Psoas muscle (tissue), 8 donors: ENCODE results near the gene ALK. TPM values are rescaled to one million over a fixed set of nuclear protein-coding genes. Genes with fewer than 3 reads are reported as not detected.

Experiments
- ATAC-seq, 4 donors: fragments of 200-7000 bp; cut with Tn5 transposase; one replicate each; pipeline ENCODE4 v1.9.1; 2020; ENCODE audit warnings: moderate library complexity in 3 of 4, mild to moderate bottlenecking in 2 of 4
- DNase-seq, 2 donors: peaks; one replicate each; pipeline ENCODE4 v3.0.0-alpha.2; 2020
- H3K27ac ChIP-seq: fragments of 200-600 bp; one replicate; pipeline ENCODE4 v1.8.0; 2022
- H3K27me3 ChIP-seq, 3 donors: fragments of 200-600 bp in 1 of 3; one replicate each; pipeline versions ENCODE4 v1.6.1 to v1.8.0; 2013 to 2022; ENCODE audit warnings: low read length in 2 of 3, mild to moderate bottlenecking in 2 of 3, moderate library complexity in 1 of 3; ENCODE audit not compliant: insufficient read depth in 3 of 3
- H3K36me3 ChIP-seq, 2 donors: fragments of 200-600 bp in 1 of 2; one replicate each; pipeline versions ENCODE4 v1.6.1 to v1.8.0; 2013 to 2022; ENCODE audit warnings: low read depth in 1 of 2, mild to moderate bottlenecking in 1 of 2, moderate library complexity in 1 of 2; ENCODE audit not compliant: insufficient read depth in 1 of 2
- H3K4me1 ChIP-seq: fragments of 200-600 bp; one replicate; pipeline ENCODE4 v1.8.0; 2022
- H3K4me3 ChIP-seq: fragments of 200-600 bp; one replicate; pipeline ENCODE4 v1.8.0; 2022; ENCODE audit warnings: mild to moderate bottlenecking
- H3K9me3 ChIP-seq: fragments of 200-600 bp; one replicate; pipeline ENCODE4 v1.8.0; 2022
- CTCF ChIP-seq: fragments of 200-600 bp; IDR thresholded peaks from one replicate; pipeline ENCODE4 v1.8.0; 2022; ENCODE audit warnings: antibody characterized with exemption
- WGBS, 3 donors: extraction: QIAGEN DNeasy Blood & Tissue Kit; methylation state at CpG; one replicate each; pipeline versions ENCODE4 v1.1.6 to v1.1.7; 2013; 5-methylcytosine and 5-hydroxymethylcytosine counted together
- intact Hi-C, 2 donors: fragments of 100-400 bp; cut with DNase I; formaldehyde crosslinking; loops; one replicate each; pipeline versions ENCODE4 v1.11.0 to v1.14.2; 2022
- polyA plus RNA-seq, 3 donors: library from polyadenylated mRNA; stranded (reverse); fragments of 200-250 nt; gene quantifications; one replicate each; pipeline ENCODE4 v1.2.3, GENCODE V29; 2013
- total RNA-seq, 4 donors: library from RNA; stranded (reverse); fragmentation: NEBNext Ultra II Directional in 2 of 4; extraction: Animal tissue kit (Norgen Biotek cat#: 25700) in 2 of 4; gene quantifications; one replicate each; pipeline versions ENCODE4 v1.2.1 to v1.2.4, GENCODE V29; 2021 to 2023
- donor health status: healthy with polysubstance abuse.
- donor health status: DM: no; HTN: no; CAD: no; lungs with moderate emphysema.
- donor health status: Bipolar disorder and iron deficiency.
- donor health status: healthy.
- donor health status: DM: yes; HTN: yes; CAD: no.
- donor health status: DM: no; HTN: no; CAD: no.
- donor health status: DM: no; HTN: no; CAD: no.
- donor health status: DM: yes; HTN: yes; CAD: no.

ALK gene
- total and polyA plus RNA-seq, 7 donors: 0.03 to 0.32 (median 0.08) TPM; not detected in 2

- no peaks in the 10 kb centered on the region for H3K36me3 ChIP-seq
- intact Hi-C loops: no loop called here
- DNase-seq (no peak), ATAC-seq (no peak)
- H3K27ac ChIP-seq: no peak overlapping the region
- H3K9me3 ChIP-seq: no peaks in the 10 kb centered on the region
- H3K4me3 ChIP-seq: no peak overlapping the region
- H3K27me3 ChIP-seq: no peaks in the 10 kb centered on the region
- TF ChIP-seq CTCF: no peak
- WGBS, 3 donors: 89 to 90% (median 89%) methylated on average over 2 of the region's 2 CpGs
- no peaks in the 10 kb centered on the region for H3K4me1 ChIP-seq
These were observed 49.8 kb downstream of the ALK start for GRCh38 chr2:29871541-29871940.

GRCh38 chr2:29865512-29865911 is 55.9 kb downstream of the ALK start:
- Histone ChIP-seq H3K27me3 (peaks cover 0 to 10% (median 0%) of the 10 kb centered on the region in 3 donors), H3K4me3 (no peak overlapping the region), H3K36me3 (no peaks in the 10 kb centered on the region), H3K9me3 (no peaks in the 10 kb centered on the region), H3K27ac (no peak overlapping the region), H3K4me1 (no peaks in the 10 kb centered on the region)
- intact Hi-C loops: no loop called here
- DNase-seq (no peak), ATAC-seq (no peak)
- WGBS, 3 donors: 78 to 93% (median 78%) methylated on average over 1 of the region's 1 CpG
- no peak for TF ChIP-seq CTCF

GRCh38 chr2:29864988-29865387 is 56.4 kb downstream of the ALK start:
- Histone ChIP-seq H3K4me3 (no peak overlapping the region), H3K27ac (no peak overlapping the region), H3K4me1 (no peaks in the 10 kb centered on the region), H3K27me3 (peaks cover 0 to 14% (median 0%) of the 10 kb centered on the region in 3 donors), H3K9me3 (no peaks in the 10 kb centered on the region), H3K36me3 (no peaks in the 10 kb centered on the region)
- DNase-seq: no peak
- 0% methylated on average over 1 of the region's 1 CpG for WGBS, 3 donors
- TF ChIP-seq CTCF: no peak
- intact Hi-C loops: no loop called here
- no peak for ATAC-seq

GRCh38 chr2:29855924-29856639 is 65.3 kb downstream of the ALK start:
- DNase-seq (no peak), ATAC-seq (no peak)
- intact Hi-C loops: no loop called here
- Histone ChIP-seq H3K9me3 (no peaks in the 10 kb centered on the region), H3K4me1 (no peaks in the 10 kb centered on the region), H3K27ac (no peak overlapping the region), H3K27me3 (peaks cover 0 to 36% (median 0%) of the 10 kb centered on the region in 3 donors), H3K36me3 (no peaks in the 10 kb centered on the region), H3K4me3 (no peak overlapping the region)
- WGBS, 3 donors: 83 to 93% (median 90%) methylated on average over 7 of the region's 7 CpGs
- no peak for TF ChIP-seq CTCF

GRCh38 chr2:29850794-29851193 is 70.6 kb downstream of the ALK start:
- TF ChIP-seq CTCF: no peak
- no peak overlapping the region for H3K4me3 ChIP-seq
- no peaks in the 10 kb centered on the region for H3K4me1 ChIP-seq
- DNase-seq: no peak
- 85 to 92% (median 90%) methylated on average over 7 of the region's 7 CpGs for WGBS, 3 donors
- H3K36me3 ChIP-seq: no peaks in the 10 kb centered on the region
- no peaks in the 10 kb centered on the region for H3K9me3 ChIP-seq
- ATAC-seq: no peak
- no peak overlapping the region for H3K27ac ChIP-seq
- H3K27me3 ChIP-seq: no peaks in the 10 kb centered on the region
- intact Hi-C loops: no loop called here
